Ectodermal cell (in vitro differentiated cells): ENCODE results near the gene ZFP36.

ENCODE experiments used
- H3K27ac ChIP-seq: 2 replicates; pipeline ENCODE4 v1.7.0; 2013; ENCODE audit warnings: mild to moderate bottlenecking, low read depth, low read length; ENCODE audit not compliant: insufficient read depth, poor library complexity, severe bottlenecking
- H3K27me3 ChIP-seq: 2 replicates; pipeline ENCODE4 v1.7.0; 2013; ENCODE audit warnings: mild to moderate bottlenecking, low read length; ENCODE audit not compliant: insufficient read depth, control insufficient read depth, poor library complexity, severe bottlenecking
- H3K36me3 ChIP-seq: one replicate; pipeline ENCODE4 v1.7.0; 2013; ENCODE audit warnings: low read length; ENCODE audit not compliant: control insufficient read depth, insufficient read depth
- H3K4me1 ChIP-seq: one replicate; pipeline ENCODE4 v1.7.0; 2013; ENCODE audit warnings: low read length; ENCODE audit not compliant: control insufficient read depth, insufficient read depth
- H3K4me3 ChIP-seq: 2 replicates; pipeline ENCODE4 v1.7.0; 2013; ENCODE audit warnings: low read depth, low read length, control low read depth; ENCODE audit not compliant: insufficient read depth
- H3K9me3 ChIP-seq: 2 replicates; pipeline ENCODE4 v1.7.0; 2013; ENCODE audit warnings: mild to moderate bottlenecking, low read length, moderate library complexity; ENCODE audit not compliant: control insufficient read depth
- WGBS, 2 experiments: methylation state at CpG; one replicate each; pipeline ENCODE4 v1.1.7; 2013; ENCODE audit warnings: missing lambda C conversion rate in 2 of 2; 5-methylcytosine and 5-hydroxymethylcytosine counted together

Gene ZFP36

GRCh38 chr19:39413272-39413910 is 6.7 kb downstream of the ZFP36 start:
- peak overlapping the region; percentile 85 for H3K27ac ChIP-seq
- peaks cover 32% of the 10 kb centered on the region for H3K4me1 ChIP-seq
- no peaks in the 10 kb centered on the region for H3K27me3 ChIP-seq
- peak overlapping the region; percentile 91 for H3K4me3 ChIP-seq
- WGBS, 2 experiments, result 0 to 1% methylated on average over 54 of the region's 54 CpGs
- no peaks in the 10 kb centered on the region for H3K9me3 ChIP-seq
- peaks cover 10% of the 10 kb centered on the region for H3K36me3 ChIP-seq

- H3K27me3 ChIP-seq, result no peaks in the 10 kb centered on the region
- H3K4me1 ChIP-seq, result peaks cover 32% of the 10 kb centered on the region
- 21 to 22% methylated on average over 18 of the region's 18 CpGs for WGBS, 2 experiments
Measured at GRCh38 chr19:39413911-39414608, 7.4 kb downstream of the ZFP36 start.

GRCh38 chr19:39415111-39416046 is 8.7 kb downstream of the ZFP36 start:
- Histone ChIP-seq H3K4me1 (peaks cover 29% of the 10 kb centered on the region), H3K9me3 (no peaks in the 10 kb centered on the region), H3K27ac (no peak overlapping the region), H3K36me3 (peaks cover 22% of the 10 kb centered on the region), H3K4me3 (peak overlapping the region; percentile 91), H3K27me3 (no peaks in the 10 kb centered on the region)
- 82% methylated on average over 35 of the region's 35 CpGs for WGBS, 2 experiments

More at GRCh38 chr19:39413911-39414608, 7.4 kb downstream of the ZFP36 start:
- no peaks in the 10 kb centered on the region for H3K9me3 ChIP-seq
- H3K27ac ChIP-seq, result peak overlapping the region; percentile 85
- H3K36me3 ChIP-seq, result peaks cover 17% of the 10 kb centered on the region
- peak overlapping the region; percentile 91 for H3K4me3 ChIP-seq

GRCh38 chr19:39416152-39417120 is 9.8 kb downstream of the ZFP36 start:
- WGBS, 2 experiments, result 85 to 89% methylated on average over 27 of the region's 27 CpGs
- Histone ChIP-seq H3K27me3 (no peaks in the 10 kb centered on the region), H3K9me3 (no peaks in the 10 kb centered on the region), H3K4me1 (peaks cover 18% of the 10 kb centered on the region), H3K36me3 (peaks cover 32% of the 10 kb centered on the region), H3K4me3 (no peak overlapping the region), H3K27ac (no peak overlapping the region)

GRCh38 chr19:39417463-39418181 is 11.0 kb downstream of the ZFP36 start:
- H3K4me1 ChIP-seq, result peaks cover 17% of the 10 kb centered on the region
- H3K27ac ChIP-seq, result no peak overlapping the region
- H3K4me3 ChIP-seq, result no peak overlapping the region
- no peaks in the 10 kb centered on the region for H3K9me3 ChIP-seq
- WGBS, 2 experiments, result 95 to 97% methylated on average over 29 to 30 of the region's 30 CpGs
- H3K27me3 ChIP-seq, result no peaks in the 10 kb centered on the region
- H3K36me3 ChIP-seq, result peaks cover 43% of the 10 kb centered on the region

GRCh38 chr19:39419003-39419402 is 12.4 kb downstream of the ZFP36 start:
- Histone ChIP-seq H3K4me3 (no peak overlapping the region), H3K9me3 (no peaks in the 10 kb centered on the region), H3K4me1 (peaks cover 17% of the 10 kb centered on the region), H3K27me3 (no peaks in the 10 kb centered on the region), H3K36me3 (peaks cover 55% of the 10 kb centered on the region), H3K27ac (no peak overlapping the region)
- WGBS, 2 experiments, result 89 to 90% methylated on average over 9 of the region's 9 CpGs

GRCh38 chr19:39420769-39421168 is 14.1 kb downstream of the ZFP36 start:
- WGBS, 2 experiments, result 95% methylated on average over 15 of the region's 15 CpGs
- Histone ChIP-seq H3K4me1 (peaks cover 2% of the 10 kb centered on the region), H3K36me3 (peaks cover 51% of the 10 kb centered on the region), H3K27ac (no peak overlapping the region), H3K9me3 (no peaks in the 10 kb centered on the region), H3K4me3 (no peak overlapping the region), H3K27me3 (no peaks in the 10 kb centered on the region)

GRCh38 chr19:39422020-39422419 is 15.4 kb downstream of the ZFP36 start:
- H3K36me3 ChIP-seq, result peaks cover 51% of the 10 kb centered on the region
- 92 to 93% methylated on average over 5 of the region's 5 CpGs for WGBS, 2 experiments
- no peaks in the 10 kb centered on the region for H3K9me3 ChIP-seq
- H3K27ac ChIP-seq, result no peak overlapping the region
- H3K4me3 ChIP-seq, result no peak overlapping the region
- H3K27me3 ChIP-seq, result no peaks in the 10 kb centered on the region
- H3K4me1 ChIP-seq, result peaks cover 6% of the 10 kb centered on the region
